ENCODE data around the gene OTOS.

The OTOS gene

GRCh38 chr2:240174496-240174895, 34.0 kb upstream of the OTOS start:
- Histone ChIP-seq H3K36me3 (ENCODE audit: control insufficient read depth, low read length) (no peaks in the 10 kb centered on the region), H3F3A (ENCODE audit: control insufficient read depth, insufficient read depth) (no peaks in the 10 kb centered on the region), H3K4me1 (ENCODE audit: control insufficient read depth, low read length) (no peaks in the 10 kb centered on the region), H3K4me3 (ENCODE audit: low read length) (no peak overlapping the region), H3K9me3 (ENCODE audit: control insufficient read depth, insufficient read depth, low read length) (no peaks in the 10 kb centered on the region), H4K20me1 (ENCODE audit: control insufficient read depth, insufficient read depth, low read depth, low read length) (no peaks in the 10 kb centered on the region), H3K27ac (ENCODE audit: low read depth, low read length) (no peak overlapping the region), H3K9me2 (replicated peaks; ENCODE audit: control insufficient read depth, low read length) (no peaks in the 10 kb centered on the region), H3K79me2 (ENCODE audit: control insufficient read depth, low read length) (no peaks in the 10 kb centered on the region), H3K4me2 (ENCODE audit: low read length) (no peak overlapping the region), H3K27me3 (ENCODE audit: control insufficient read depth, low read length) (no peaks in the 10 kb centered on the region; the same call in 1 of the 2 replicates)
- TF ChIP-seq, protein P1, sequence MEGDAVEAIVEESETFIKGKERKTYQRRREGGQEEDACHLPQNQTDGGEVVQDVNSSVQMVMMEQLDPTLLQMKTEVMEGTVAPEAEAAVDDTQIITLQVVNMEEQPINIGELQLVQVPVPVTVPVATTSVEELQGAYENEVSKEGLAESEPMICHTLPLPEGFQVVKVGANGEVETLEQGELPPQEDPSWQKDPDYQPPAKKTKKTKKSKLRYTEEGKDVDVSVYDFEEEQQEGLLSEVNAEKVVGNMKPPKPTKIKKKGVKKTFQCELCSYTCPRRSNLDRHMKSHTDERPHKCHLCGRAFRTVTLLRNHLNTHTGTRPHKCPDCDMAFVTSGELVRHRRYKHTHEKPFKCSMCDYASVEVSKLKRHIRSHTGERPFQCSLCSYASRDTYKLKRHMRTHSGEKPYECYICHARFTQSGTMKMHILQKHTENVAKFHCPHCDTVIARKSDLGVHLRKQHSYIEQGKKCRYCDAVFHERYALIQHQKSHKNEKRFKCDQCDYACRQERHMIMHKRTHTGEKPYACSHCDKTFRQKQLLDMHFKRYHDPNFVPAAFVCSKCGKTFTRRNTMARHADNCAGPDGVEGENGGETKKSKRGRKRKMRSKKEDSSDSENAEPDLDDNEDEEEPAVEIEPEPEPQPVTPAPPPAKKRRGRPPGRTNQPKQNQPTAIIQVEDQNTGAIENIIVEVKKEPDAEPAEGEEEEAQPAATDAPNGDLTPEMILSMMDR (IDR thresholded peaks at IDR 0.05; ENCODE audit: low read depth, low read length, poor library complexity, severe bottlenecking), result no peak
- TF ChIP-seq EZH2phosphoT487 (IDR thresholded peaks at IDR 0.05; ENCODE audit: borderline replicate concordance, low read length), result no peak

DNA sequence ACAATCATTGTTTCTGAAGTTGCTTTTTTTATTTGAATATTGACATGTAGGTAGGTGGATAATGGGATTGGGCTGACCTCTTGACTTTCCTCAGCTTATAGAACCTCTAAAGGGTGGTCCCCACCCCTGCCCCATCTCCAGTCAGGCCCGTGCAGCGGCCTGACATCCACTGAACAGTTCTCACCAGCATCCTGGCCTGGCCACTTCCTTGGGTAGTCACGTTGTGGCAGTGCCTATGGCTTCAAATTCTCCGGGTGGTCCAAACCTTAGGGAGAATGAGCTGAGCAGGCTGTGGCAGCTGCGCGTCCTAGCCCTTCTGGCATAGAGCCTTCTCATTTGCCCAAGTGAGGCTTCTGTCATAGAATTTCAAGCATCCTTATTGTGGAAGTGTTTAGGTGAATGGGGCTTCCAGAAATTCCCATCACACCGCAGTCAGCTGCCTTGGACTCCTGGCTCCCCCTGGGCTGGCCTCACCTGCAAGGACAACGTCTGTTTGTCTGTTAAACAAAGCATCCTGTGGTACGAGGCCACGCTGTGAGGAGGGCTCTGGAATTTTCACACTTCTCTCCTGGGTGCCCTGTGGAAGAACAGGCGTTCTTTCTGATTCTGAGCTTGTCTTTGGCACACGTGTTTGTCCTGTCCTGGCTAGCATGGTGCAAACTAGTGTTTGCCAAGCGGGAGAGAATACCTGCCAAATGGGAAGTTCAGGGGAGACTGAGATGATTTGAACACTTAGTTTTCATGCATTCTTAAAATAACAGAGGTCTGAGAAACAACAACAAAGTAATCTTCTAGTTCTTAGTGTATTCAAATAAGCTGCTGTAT, 31.8 kb upstream of the OTOS start:
- H4K20me1 ChIP-seq (ENCODE audit: control insufficient read depth, insufficient read depth, low read depth, low read length), result no peaks in the 10 kb centered on the region
- no peaks in the 10 kb centered on the region for H3K9me2 ChIP-seq (replicated peaks; ENCODE audit: control insufficient read depth, low read length)
- H3K27ac ChIP-seq (ENCODE audit: low read depth, low read length), result no peak overlapping the region
- no peaks in the 10 kb centered on the region for H3K79me2 ChIP-seq (ENCODE audit: control insufficient read depth, low read length)
- H3K4me2 ChIP-seq (ENCODE audit: low read length), result no peak overlapping the region
- H3K27me3 ChIP-seq (ENCODE audit: control insufficient read depth, low read length), result no peaks in the 10 kb centered on the region
- no peaks in the 10 kb centered on the region for H3K36me3 ChIP-seq (ENCODE audit: control insufficient read depth, low read length)
- no peak for TF ChIP-seq EZH2phosphoT487 (IDR thresholded peaks at IDR 0.05; ENCODE audit: borderline replicate concordance, low read length)
- TF ChIP-seq, protein P1 (IDR thresholded peaks at IDR 0.05; ENCODE audit: low read depth, low read length, poor library complexity, severe bottlenecking), result no peak
- no peaks in the 10 kb centered on the region for H3K4me1 ChIP-seq (ENCODE audit: control insufficient read depth, low read length)
- no peaks in the 10 kb centered on the region for H3K9me3 ChIP-seq (ENCODE audit: control insufficient read depth, insufficient read depth, low read length)
- H3K4me3 ChIP-seq (ENCODE audit: low read length), result no peak overlapping the region
- H3F3A ChIP-seq (ENCODE audit: control insufficient read depth, insufficient read depth), result no peaks in the 10 kb centered on the region

DNA sequence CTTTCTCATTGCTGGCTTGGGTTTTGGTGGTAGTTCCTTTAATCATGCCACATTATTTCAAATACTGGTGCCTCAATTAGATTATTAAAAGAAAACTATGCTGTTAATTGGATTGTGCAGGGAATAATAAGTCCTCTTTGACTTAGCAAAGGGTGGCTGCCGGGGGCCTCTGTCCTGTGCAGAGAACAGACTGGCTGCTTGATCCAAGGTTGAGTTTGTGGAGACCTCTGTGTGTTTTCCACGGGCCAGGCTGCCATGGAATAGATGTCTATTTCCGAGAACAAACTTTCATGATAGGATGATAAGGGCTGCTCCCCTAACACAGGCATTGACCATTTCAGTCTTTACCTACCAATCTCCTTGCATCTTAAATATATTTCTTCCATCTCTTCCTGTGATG, 30.4 kb upstream of the OTOS start:
- TF ChIP-seq EZH2phosphoT487 (IDR thresholded peaks at IDR 0.05; ENCODE audit: borderline replicate concordance, low read length), result no peak
- TF ChIP-seq, protein P1 (IDR thresholded peaks at IDR 0.05; ENCODE audit: low read depth, low read length, poor library complexity, severe bottlenecking), result no peak
- Histone ChIP-seq H3K27me3 (ENCODE audit: control insufficient read depth, low read length) (no peaks in the 10 kb centered on the region), H3K9me2 (replicated peaks; ENCODE audit: control insufficient read depth, low read length) (no peaks in the 10 kb centered on the region), H3F3A (ENCODE audit: control insufficient read depth, insufficient read depth) (no peaks in the 10 kb centered on the region), H3K4me2 (ENCODE audit: low read length) (no peak overlapping the region), H3K27ac (ENCODE audit: low read depth, low read length) (no peak overlapping the region), H3K4me1 (ENCODE audit: control insufficient read depth, low read length) (no peaks in the 10 kb centered on the region), H3K4me3 (ENCODE audit: low read length) (no peak overlapping the region), H3K36me3 (ENCODE audit: control insufficient read depth, low read length) (no peaks in the 10 kb centered on the region), H4K20me1 (ENCODE audit: control insufficient read depth, insufficient read depth, low read depth, low read length) (no peaks in the 10 kb centered on the region), H3K79me2 (ENCODE audit: control insufficient read depth, low read length) (no peaks in the 10 kb centered on the region), H3K9me3 (ENCODE audit: control insufficient read depth, insufficient read depth, low read length) (no peaks in the 10 kb centered on the region)
